ENCODE measurements around the gene GZMM. TPM values are rescaled to one million over a fixed set of nuclear protein-coding genes. Genes with fewer than 3 reads are reported as not detected.

GZMM gene
- total and polyA plus RNA-seq, 2 of the 13 experiments (the other 11 are each of a cell fraction or from before 2014, with no cell fraction given), result 0.07 TPM; not detected in 1

- DNase-seq (ENCODE audit: low spot score) (no peak), ATAC-seq (no peak), FAIRE-seq (no peak)
- TSS peak; percentile 39 for BruUV-seq (replicated peaks)
- WGBS (ENCODE audit: low lambda C conversion rate), result 91% methylated on average over 35 of the region's 40 CpGs
- no peak for TF ChIP-seq ZKSCAN8 (CRISPR knock-in tag; IDR thresholded peaks at IDR 0.05; ENCODE audit: borderline replicate concordance)
- TF ChIP-seq ZNF687 (CRISPR knock-in tag; IDR thresholded peaks at IDR 0.05), result 0 out of 2 replicates have a peak, but pooled peaks have one; percentile 17
- peak; percentile 7 for TF ChIP-seq AGO2 (optimal IDR thresholded peaks at IDR 0.05; ENCODE audit: low read depth, low read length)
- intact Hi-C loops (cut with micrococcal nuclease; ENCODE audit: unreplicated experiment), result no loop called here
- Histone ChIP-seq H3K79me2 (ENCODE audit: insufficient read depth, low read length) (peaks cover 17% of the 10 kb centered on the region), H2AFZ (ENCODE audit: low read length) (no peak overlapping the region), H3K4me1 (ENCODE audit: insufficient read depth, low read length) (peaks cover 15% of the 10 kb centered on the region), H3K9me3 (ENCODE audit: low read length) (no peaks in the 10 kb centered on the region), H3K4me2 (ENCODE audit: low read depth, low read length) (no peak overlapping the region), H4K20me1 (ENCODE audit: insufficient read depth, low read length) (peaks cover 17% of the 10 kb centered on the region; the same call in 1 of the 2 replicates), H3K9ac (ENCODE audit: insufficient read depth, low read depth, low read length) (no peak overlapping the region), H3K27me3 (ENCODE audit: control insufficient read depth in 1 of 2, insufficient read depth in 2 of 2, low read length in 2 of 2) (no peaks in the 10 kb centered on the region), H3K4me3 (replicated peaks in 1 of 3; ENCODE audit: insufficient read depth in 1 of 3, low read depth in 2 of 3, low read length in 3 of 3) (no peak overlapping the region), H3K36me3 (replicated peaks in 1 of 2; ENCODE audit: control insufficient read depth in 1 of 2, insufficient read depth in 2 of 2, low read length in 2 of 2) (peaks cover 16 to 50% of the 10 kb centered on the region in 2 experiments; a peak in 4 of 5 replicates), H3K27ac (ENCODE audit: extremely low read length, insufficient read depth, low read length) (no peak overlapping the region)
- ChIA-PET CTCF (ENCODE audit: low intra/inter-chr PET ratio, low total read pairs) (no interaction called here), POLR2A (interaction anchor here (1.0 to 1.1 kb wide), 2 partner anchors 10 to 17 kb away, joined by 3 read pairs; no protein-coding TSS in a partner anchor)
- in situ Hi-C loops (cut with HindIII; ENCODE audit: extremely low pct_ligation_motif_present, low pct_unique_long_range_greater_than_20kb), result no loop called here
Measured at GRCh38 chr19:538641-539428, 5.0 kb upstream of the GZMM start.

Measured in HepG2 (cell line).